GM10266 (cell line): ENCODE measurements around the gene RBM34.

ENCODE experiments used
- DNase-seq: peaks from one replicate; pipeline ENCODE4 v3.0.0; 2012; ENCODE audit errors: extremely low spot score
- CTCF ChIP-seq: IDR thresholded peaks from 2 replicates; pipeline ENCODE4 v1.5.1; 2012; ENCODE audit warnings: mild to moderate bottlenecking, low read depth; ENCODE audit not compliant: control insufficient read depth, insufficient read depth; ENCODE audit errors: missing control alignments

The RBM34 gene

GRCh38 chr1:235190431-235190830 is 29.4 kb upstream of the RBM34 start:
- DNase-seq = no peak
- TF ChIP-seq CTCF = no peak

DNA sequence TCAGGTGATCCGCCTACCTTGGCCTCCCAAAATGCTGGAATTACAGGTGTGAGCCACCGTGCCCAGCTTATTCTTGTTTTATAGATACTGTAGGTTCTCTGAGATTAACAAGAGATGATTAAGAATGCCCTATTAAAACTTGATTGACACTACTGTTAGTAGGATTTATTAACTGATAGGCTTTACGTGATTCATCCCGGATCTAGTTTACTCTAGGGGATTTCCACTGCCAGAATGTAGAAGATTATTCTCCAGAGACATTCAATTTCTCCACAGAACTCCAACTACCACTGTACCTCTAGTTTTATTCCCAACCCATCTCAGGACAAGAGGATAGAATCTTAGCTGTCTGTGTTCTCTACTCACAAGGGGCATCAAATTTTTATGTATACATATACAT is 26.3 kb upstream of the RBM34 start:
- no peak for TF ChIP-seq CTCF
- no peak for DNase-seq

DNA sequence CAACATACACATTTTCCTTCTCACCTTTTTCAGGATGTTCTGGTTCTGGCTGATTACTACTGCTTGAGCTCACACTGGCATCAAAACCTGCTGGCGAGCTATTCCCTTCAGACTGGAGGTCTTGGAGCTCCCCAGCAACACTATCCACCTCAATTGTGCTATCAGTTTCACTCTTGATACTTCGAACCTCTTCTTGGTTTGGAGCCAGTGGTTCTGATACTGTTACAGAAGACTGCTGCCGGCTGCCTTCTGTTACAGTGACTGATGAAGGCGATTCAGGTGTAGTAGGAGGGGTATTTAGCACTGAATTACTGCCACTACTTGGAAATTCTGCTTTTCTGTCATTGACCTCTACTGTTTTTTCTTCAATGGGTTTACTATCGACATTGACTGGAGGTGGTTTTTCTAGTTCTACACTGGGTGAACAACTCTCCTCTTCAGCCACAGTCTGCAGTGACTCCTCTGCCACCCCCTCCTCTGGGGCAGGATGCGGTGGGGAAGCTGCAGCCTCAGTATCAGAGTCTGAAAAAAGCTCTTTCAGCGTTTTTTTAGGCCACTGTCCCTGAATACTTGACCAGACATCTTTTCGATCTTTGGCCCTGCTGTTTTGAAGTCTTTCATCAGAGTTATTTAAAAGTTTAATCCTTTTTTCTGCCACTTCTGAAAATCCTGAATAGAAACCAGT is 20.7 kb upstream of the RBM34 start:
- no peak for TF ChIP-seq CTCF
- no peak for DNase-seq

- DNase-seq = no peak
- no peak for TF ChIP-seq CTCF
Measured at GRCh38 chr1:235180916-235181460, 19.9 kb upstream of the RBM34 start.

- DNase-seq = no peak
- no peak for TF ChIP-seq CTCF
Measured at GRCh38 chr1:235176486-235176885, 15.4 kb upstream of the RBM34 start.

GRCh38 chr1:235169986-235170385 is 8.9 kb upstream of the RBM34 start:
- TF ChIP-seq CTCF = no peak
- DNase-seq = no peak

GRCh38 chr1:235168375-235168774 is 7.3 kb upstream of the RBM34 start:
- no peak for TF ChIP-seq CTCF
- no peak for DNase-seq
